ENCODE measurements around the gene VMAC.

Gene VMAC

GRCh38 chr19:5890099-5890498, 14.6 kb upstream of the VMAC start:
- Histone ChIP-seq H3K27ac (ENCODE audit: low read depth, low read length) (no peak overlapping the region), H3K79me2 (ENCODE audit: control insufficient read depth, low read length) (no peaks in the 10 kb centered on the region), H3K4me3 (ENCODE audit: low read length) (no peak overlapping the region), H3K9me3 (ENCODE audit: control insufficient read depth, insufficient read depth, low read length) (no peaks in the 10 kb centered on the region), H3F3A (ENCODE audit: control insufficient read depth, insufficient read depth) (0 out of 2 replicates have a peak, but pooled peaks cover 5% of the 10 kb centered on the region), H3K4me2 (ENCODE audit: low read length) (no peak overlapping the region), H3K4me1 (ENCODE audit: control insufficient read depth, low read length) (no peaks in the 10 kb centered on the region), H4K20me1 (ENCODE audit: control insufficient read depth, insufficient read depth, low read depth, low read length) (no peaks in the 10 kb centered on the region), H3K36me3 (ENCODE audit: control insufficient read depth, low read length) (peaks cover 3% of the 10 kb centered on the region; the same call in 1 of the 2 replicates), H3K27me3 (ENCODE audit: control insufficient read depth, low read length) (peaks cover 3% of the 10 kb centered on the region), H3K9me2 (replicated peaks; ENCODE audit: control insufficient read depth, low read length) (no peaks in the 10 kb centered on the region)
- no peak for TF ChIP-seq EZH2phosphoT487 (IDR thresholded peaks at IDR 0.05; ENCODE audit: borderline replicate concordance, low read length)
- TF ChIP-seq, protein P1, sequence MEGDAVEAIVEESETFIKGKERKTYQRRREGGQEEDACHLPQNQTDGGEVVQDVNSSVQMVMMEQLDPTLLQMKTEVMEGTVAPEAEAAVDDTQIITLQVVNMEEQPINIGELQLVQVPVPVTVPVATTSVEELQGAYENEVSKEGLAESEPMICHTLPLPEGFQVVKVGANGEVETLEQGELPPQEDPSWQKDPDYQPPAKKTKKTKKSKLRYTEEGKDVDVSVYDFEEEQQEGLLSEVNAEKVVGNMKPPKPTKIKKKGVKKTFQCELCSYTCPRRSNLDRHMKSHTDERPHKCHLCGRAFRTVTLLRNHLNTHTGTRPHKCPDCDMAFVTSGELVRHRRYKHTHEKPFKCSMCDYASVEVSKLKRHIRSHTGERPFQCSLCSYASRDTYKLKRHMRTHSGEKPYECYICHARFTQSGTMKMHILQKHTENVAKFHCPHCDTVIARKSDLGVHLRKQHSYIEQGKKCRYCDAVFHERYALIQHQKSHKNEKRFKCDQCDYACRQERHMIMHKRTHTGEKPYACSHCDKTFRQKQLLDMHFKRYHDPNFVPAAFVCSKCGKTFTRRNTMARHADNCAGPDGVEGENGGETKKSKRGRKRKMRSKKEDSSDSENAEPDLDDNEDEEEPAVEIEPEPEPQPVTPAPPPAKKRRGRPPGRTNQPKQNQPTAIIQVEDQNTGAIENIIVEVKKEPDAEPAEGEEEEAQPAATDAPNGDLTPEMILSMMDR (IDR thresholded peaks at IDR 0.05; ENCODE audit: low read depth, low read length, poor library complexity, severe bottlenecking), result no peak

DNA sequence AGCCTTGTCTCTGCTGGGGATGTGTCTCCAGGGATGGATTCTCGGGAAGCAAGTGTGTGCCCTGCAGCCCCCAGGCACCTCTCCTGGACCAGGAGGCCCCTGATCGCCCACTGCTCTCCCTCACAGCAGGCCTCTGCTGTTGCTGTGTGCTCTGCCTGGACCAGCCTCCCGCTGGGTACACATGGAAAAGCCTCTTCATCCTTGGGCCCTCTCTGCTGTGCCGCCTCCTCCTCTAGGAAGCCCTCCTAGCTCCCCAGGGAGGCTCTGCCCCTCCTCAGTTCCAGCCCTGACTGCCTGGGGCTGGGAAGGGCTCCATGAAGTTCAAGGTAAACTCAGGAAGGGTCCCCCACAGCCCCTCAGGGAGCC, 13.1 kb upstream of the VMAC start:
- Histone ChIP-seq H3K36me3 (ENCODE audit: control insufficient read depth, low read length) (peaks cover 14% of the 10 kb centered on the region), H3K4me2 (ENCODE audit: low read length) (no peak overlapping the region), H3K27me3 (ENCODE audit: control insufficient read depth, low read length) (peaks cover 3% of the 10 kb centered on the region), H3K9me3 (ENCODE audit: control insufficient read depth, insufficient read depth, low read length) (no peaks in the 10 kb centered on the region), H3K4me1 (ENCODE audit: control insufficient read depth, low read length) (no peaks in the 10 kb centered on the region), H3K27ac (ENCODE audit: low read depth, low read length) (no peak overlapping the region), H3K4me3 (ENCODE audit: low read length) (no peak overlapping the region), H3F3A (ENCODE audit: control insufficient read depth, insufficient read depth) (0 out of 2 replicates have a peak, but pooled peaks cover 5% of the 10 kb centered on the region), H3K9me2 (replicated peaks; ENCODE audit: control insufficient read depth, low read length) (no peaks in the 10 kb centered on the region), H4K20me1 (ENCODE audit: control insufficient read depth, insufficient read depth, low read depth, low read length) (no peaks in the 10 kb centered on the region), H3K79me2 (ENCODE audit: control insufficient read depth, low read length) (no peaks in the 10 kb centered on the region)
- TF ChIP-seq EZH2phosphoT487 (IDR thresholded peaks at IDR 0.05; ENCODE audit: borderline replicate concordance, low read length), result no peak
- TF ChIP-seq, protein P1 (IDR thresholded peaks at IDR 0.05; ENCODE audit: low read depth, low read length, poor library complexity, severe bottlenecking), result no peak

- H4K20me1 ChIP-seq (ENCODE audit: control insufficient read depth, insufficient read depth, low read depth, low read length), result no peaks in the 10 kb centered on the region
- H3K27me3 ChIP-seq (ENCODE audit: control insufficient read depth, low read length), result peaks cover 3% of the 10 kb centered on the region
- H3K36me3 ChIP-seq (ENCODE audit: control insufficient read depth, low read length), result peaks cover 20% of the 10 kb centered on the region
- no peaks in the 10 kb centered on the region for H3K4me1 ChIP-seq (ENCODE audit: control insufficient read depth, low read length)
- no peaks in the 10 kb centered on the region for H3K9me3 ChIP-seq (ENCODE audit: control insufficient read depth, insufficient read depth, low read length)
- H3K79me2 ChIP-seq (ENCODE audit: control insufficient read depth, low read length), result no peaks in the 10 kb centered on the region
- 0 out of 2 replicates have a peak, but pooled peaks cover 5% of the 10 kb centered on the region for H3F3A ChIP-seq (ENCODE audit: control insufficient read depth, insufficient read depth)
- H3K9me2 ChIP-seq (replicated peaks; ENCODE audit: control insufficient read depth, low read length), result no peaks in the 10 kb centered on the region
- no peak overlapping the region for H3K4me3 ChIP-seq (ENCODE audit: low read length)
- no peak overlapping the region for H3K4me2 ChIP-seq (ENCODE audit: low read length)
- H3K27ac ChIP-seq (ENCODE audit: low read depth, low read length), result no peak overlapping the region
- no peak for TF ChIP-seq EZH2phosphoT487 (IDR thresholded peaks at IDR 0.05; ENCODE audit: borderline replicate concordance, low read length)
- TF ChIP-seq, protein P1 (IDR thresholded peaks at IDR 0.05; ENCODE audit: low read depth, low read length, poor library complexity, severe bottlenecking), result peak; percentile 67
Observed at GRCh38 chr19:5891938-5892771, 12.5 kb upstream of the VMAC start.

Measured in DOHH2 (cell line).